ENCODE results near the gene CHRND.

DNA sequence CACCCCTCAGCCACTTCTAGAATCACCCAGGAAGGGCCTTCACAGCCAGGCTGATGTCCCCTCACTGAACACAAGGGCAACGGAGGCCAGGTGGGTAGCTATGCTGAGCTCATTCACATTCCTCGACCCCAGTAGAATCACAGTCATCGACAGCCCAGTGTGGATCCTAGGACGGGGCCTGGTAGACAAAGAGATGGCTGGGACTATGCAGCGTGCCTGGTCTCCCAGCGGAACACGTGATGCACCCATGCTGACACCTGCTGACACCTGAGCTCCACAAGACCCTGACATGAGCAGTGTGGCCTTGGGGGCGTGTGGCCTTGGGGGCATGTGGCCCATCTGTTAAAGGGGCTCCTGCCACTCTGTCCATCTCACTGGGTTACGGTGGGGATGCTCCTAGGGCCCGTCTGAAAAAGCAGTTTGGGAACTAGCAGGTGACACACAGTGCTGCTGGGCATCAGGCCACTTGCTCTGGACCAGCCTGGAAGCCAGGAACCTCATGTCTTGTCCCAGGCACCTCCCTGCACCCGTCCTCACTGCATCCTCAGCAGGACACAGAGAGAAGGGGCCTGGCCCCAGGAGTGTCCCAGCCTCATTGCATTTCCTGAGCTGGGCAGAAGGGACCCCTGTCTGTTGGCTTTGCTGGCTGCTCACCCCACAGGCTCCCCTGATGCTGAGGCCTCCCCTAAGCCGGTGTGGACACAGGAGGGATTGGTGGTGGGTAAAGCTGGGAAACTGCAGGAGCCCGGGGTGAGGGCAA lies 48.0 kb upstream of the CHRND start:
- TF ChIP-seq, protein P1, sequence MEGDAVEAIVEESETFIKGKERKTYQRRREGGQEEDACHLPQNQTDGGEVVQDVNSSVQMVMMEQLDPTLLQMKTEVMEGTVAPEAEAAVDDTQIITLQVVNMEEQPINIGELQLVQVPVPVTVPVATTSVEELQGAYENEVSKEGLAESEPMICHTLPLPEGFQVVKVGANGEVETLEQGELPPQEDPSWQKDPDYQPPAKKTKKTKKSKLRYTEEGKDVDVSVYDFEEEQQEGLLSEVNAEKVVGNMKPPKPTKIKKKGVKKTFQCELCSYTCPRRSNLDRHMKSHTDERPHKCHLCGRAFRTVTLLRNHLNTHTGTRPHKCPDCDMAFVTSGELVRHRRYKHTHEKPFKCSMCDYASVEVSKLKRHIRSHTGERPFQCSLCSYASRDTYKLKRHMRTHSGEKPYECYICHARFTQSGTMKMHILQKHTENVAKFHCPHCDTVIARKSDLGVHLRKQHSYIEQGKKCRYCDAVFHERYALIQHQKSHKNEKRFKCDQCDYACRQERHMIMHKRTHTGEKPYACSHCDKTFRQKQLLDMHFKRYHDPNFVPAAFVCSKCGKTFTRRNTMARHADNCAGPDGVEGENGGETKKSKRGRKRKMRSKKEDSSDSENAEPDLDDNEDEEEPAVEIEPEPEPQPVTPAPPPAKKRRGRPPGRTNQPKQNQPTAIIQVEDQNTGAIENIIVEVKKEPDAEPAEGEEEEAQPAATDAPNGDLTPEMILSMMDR (IDR thresholded peaks at IDR 0.05; ENCODE audit: insufficient read depth, low read depth, low read length): no peak
- TF ChIP-seq EZH2 (IDR thresholded peaks at IDR 0.05; ENCODE audit: insufficient read depth, low read length): no peak
